ENCODE measurements around the gene NT5DC2. TPM values are rescaled to one million over a fixed set of nuclear protein-coding genes. Genes with fewer than 3 reads are reported as not detected.
A peak's percentile ranks its signal among the peaks of the same experiment; 100 is the strongest.

The NT5DC2 gene
- total RNA-seq, 1 donor from 2014 or later: 104 TPM

DNA sequence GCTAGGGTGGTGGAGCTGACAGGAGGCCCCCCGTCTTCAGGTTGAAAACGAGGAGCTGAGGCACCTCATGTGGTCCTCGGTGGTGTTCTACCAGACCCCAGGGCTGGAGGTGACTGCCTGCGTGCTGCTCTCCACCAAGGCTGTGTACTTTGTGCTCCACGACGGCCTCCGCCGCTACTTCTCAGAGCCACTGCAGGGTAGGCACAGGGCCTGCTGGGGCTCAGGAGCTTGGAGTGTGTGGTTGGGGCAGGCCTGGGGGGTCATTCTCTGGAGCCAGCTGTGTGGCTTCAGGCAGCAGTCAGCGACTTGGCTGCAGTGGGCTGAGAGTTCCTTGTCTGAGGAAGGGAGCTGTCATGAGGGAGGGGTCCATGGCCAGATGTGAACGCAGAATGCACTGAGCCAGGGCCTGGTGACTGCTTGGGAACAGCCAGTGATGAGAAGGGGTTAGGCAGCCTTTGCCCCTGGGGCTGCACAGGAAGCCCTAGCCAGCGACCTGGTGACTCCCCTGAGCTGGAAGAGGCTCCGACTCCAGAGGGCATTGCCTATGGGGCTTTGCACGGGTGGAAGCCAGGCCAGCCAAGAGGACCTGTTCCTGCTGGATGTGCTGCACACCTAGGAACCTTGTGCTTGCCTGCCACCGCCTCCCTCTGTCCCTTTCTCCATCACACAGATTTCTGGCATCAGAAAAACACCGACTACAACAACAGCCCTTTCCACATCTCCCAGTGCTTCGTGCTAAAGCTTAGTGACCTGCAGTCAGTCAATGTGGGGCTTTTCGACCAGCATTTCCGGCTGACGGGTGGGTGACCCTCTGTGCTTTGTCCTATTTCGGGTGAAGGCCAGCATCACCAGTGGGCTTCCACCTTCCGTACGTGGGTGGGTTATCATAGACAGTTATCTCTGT is 43.4 kb downstream of the NT5DC2 start:
- no peak for DNase-seq (ENCODE audit: low spot score)

DNA sequence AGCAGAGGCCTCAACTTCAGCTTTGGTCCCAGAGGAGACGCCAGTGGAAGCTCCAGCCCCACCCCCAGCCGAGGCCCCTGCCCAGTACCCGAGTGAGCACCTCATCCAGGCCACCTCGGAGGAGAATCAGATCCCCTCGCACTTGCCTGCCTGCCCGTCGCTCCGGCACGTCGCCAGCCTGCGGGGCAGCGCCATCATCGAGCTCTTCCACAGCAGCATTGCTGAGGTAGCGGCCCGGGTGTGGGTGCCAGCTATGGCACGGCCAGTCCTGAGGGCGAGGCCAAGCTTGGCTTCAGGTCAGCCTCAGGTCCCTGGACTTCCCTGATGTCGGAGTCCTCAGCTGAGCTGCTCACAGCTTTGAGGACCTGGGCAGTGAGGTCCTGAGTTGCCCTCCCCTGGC is 44.2 kb downstream of the NT5DC2 start:
- no peak for DNase-seq (ENCODE audit: low spot score)

DNA sequence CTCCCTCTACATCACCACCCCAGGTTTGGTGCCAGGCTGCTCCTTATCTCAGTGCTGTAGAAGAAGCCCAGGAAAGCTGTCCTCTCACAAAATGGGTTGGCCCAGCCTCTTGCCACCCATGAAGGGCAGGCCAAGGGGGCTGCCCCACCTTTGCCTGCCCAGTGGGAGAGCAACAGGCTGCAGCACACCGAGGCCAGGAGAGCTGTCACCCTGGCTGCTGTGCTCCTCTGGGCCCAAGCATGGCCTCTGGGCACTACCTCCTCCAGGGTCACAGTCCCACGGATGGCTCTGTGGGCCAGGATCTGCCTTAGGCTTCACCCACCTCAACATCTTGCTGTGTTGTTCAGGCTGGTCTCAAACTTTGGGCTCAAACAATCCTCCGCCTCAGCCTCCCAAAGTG is 44.9 kb downstream of the NT5DC2 start:
- no peak for DNase-seq (ENCODE audit: low spot score)

DNA sequence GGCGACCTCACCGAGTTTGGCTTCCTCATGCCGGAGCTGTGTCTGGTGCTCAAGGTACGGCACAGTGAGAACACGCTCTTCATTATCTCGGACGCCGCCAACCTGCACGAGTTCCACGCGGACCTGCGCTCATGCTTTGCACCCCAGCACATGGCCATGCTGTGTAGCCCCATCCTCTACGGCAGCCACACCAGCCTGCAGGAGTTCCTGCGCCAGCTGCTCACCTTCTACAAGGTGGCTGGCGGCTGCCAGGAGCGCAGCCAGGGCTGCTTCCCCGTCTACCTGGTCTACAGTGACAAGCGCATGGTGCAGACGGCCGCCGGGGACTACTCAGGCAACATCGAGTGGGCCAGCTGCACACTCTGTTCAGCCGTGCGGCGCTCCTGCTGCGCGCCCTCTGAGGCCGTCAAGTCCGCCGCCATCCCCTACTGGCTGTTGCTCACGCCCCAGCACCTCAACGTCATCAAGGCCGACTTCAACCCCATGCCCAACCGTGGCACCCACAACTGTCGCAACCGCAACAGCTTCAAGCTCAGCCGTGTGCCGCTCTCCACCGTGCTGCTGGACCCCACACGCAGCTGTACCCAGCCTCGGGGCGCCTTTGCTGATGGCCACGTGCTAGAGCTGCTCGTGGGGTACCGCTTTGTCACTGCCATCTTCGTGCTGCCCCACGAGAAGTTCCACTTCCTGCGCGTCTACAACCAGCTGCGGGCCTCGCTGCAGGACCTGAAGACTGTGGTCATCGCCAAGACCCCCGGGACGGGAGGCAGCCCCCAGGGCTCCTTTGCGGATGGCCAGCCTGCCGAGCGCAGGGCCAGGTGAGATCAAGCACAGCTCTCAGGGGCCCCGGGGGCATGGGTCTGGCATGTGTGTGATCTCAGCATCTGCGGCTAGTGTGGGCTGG is 45.6 kb downstream of the NT5DC2 start:
- no peak for DNase-seq (ENCODE audit: low spot score)

DNA sequence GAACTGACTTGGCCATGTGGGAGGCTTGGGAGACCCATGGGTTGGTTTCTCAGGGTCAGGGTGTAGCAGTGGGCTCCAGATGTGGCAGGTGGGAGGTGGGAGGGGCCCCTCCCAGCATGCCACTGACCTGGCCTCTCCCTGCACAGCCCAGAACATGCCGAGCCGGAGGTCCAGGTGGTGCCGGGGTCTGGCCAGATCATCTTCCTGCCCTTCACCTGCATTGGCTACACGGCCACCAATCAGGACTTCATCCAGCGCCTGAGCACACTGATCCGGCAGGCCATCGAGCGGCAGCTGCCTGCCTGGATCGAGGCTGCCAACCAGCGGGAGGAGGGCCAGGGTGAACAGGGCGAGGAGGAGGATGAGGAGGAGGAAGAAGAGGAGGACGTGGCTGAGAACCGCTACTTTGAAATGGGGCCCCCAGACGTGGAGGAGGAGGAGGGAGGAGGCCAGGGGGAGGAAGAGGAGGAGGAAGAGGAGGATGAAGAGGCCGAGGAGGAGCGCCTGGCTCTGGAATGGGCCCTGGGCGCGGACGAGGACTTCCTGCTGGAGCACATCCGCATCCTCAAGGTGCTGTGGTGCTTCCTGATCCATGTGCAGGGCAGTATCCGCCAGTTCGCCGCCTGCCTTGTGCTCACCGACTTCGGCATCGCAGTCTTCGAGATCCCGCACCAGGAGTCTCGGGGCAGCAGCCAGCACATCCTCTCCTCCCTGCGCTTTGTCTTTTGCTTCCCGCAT is 46.4 kb downstream of the NT5DC2 start:
- no peak for DNase-seq (ENCODE audit: low spot score)

DNA sequence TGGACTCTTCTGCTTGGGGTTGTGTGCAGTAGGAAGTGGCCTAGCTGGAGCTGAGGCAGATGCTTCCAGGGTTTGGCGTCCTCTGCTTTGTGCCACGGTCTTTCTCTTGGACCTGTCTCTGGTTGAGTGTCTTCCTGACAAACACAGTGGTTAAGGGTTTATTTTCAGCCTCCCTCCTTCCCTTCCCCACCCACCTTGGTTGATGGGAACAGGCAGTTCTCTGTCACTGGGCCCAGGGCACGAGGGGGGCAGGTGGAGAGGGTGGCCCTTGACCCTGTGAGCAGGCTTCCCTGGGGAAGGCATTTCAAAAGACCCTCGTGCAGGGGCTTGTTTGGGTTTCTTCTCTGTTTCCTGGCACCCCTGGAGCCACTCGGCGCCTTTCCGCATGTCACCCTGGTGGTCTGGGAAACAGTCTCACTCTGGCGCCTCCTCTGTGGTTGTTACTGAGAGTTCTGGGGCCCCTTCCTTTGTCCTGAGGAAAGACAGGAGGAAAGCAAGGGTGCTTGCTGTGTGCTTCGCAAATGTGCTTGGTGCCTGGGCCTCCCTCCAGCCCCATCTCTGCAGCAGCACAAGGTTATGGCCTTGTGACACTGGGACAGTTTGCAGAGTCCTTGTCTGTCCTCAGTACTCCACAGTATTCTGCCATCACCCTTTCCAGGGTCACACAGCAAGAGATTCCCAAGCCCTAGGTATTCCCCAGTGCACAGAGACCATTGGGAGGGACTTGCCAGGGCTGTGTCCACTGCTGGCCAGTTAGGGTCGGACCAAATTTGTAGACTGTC is 48.8 kb downstream of the NT5DC2 start:
- DNase-seq (ENCODE audit: low spot score): no peak

DNA sequence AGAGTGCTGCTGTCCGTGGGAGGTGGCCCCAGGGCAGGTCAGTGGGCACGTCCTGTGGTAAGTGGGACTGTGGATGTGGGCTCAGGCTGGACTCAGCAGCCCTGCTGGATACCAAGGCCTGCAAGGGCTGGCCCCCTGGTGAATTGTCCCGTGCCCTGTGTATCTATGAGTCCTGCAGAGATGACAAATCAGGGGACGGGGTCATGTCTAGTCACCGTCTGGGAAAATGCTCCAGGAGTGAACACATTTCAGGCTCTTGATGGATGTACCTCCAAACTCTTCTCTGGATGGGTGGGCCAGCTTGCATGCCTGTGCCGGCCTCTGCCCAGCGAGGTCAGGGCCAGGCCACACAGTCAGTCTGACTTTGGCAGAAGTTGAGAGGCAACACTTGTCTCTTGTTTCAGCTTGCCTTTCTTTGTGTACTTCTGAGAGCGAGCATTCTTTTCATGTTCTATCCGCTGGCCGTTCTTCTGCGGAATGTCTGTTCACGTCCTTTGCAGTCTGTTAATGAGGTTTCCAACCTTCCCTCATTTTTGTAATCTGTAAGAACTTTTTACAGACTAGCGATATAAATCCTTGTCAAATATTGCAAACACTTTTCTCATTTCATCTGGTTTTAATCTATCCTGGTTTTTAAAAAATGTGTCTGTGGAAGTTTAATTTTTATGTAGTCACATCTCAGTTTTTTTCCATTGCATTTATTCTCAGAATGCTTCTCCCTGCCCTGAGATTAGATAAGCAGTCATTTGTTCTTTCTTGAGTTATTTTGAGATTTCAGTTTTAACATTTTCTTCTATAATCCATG is 49.9 kb downstream of the NT5DC2 start:
- peak; percentile 80 for DNase-seq (ENCODE audit: low spot score)

DNA sequence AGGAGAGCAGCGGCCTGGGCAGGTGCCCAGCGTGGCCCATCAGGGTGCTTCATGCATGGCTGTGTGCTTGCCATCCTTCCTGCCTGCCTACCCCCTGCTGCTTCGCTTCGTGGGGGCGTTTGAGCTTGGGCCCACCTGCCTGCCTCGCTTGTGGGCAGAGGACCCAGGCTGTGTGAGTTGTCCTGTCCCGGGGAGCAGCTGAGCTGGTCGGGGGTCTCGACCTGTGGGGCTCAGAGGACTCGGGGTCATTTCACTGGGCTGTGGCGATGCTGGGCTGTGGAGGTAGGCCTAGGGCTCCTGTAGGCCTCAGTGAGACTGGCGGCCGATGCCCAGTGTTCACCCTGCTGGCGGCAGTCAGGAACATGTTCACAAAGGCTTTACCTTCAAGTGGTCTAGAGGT is 50.6 kb downstream of the NT5DC2 start:
- DNase-seq (ENCODE audit: low spot score): no peak

DNA sequence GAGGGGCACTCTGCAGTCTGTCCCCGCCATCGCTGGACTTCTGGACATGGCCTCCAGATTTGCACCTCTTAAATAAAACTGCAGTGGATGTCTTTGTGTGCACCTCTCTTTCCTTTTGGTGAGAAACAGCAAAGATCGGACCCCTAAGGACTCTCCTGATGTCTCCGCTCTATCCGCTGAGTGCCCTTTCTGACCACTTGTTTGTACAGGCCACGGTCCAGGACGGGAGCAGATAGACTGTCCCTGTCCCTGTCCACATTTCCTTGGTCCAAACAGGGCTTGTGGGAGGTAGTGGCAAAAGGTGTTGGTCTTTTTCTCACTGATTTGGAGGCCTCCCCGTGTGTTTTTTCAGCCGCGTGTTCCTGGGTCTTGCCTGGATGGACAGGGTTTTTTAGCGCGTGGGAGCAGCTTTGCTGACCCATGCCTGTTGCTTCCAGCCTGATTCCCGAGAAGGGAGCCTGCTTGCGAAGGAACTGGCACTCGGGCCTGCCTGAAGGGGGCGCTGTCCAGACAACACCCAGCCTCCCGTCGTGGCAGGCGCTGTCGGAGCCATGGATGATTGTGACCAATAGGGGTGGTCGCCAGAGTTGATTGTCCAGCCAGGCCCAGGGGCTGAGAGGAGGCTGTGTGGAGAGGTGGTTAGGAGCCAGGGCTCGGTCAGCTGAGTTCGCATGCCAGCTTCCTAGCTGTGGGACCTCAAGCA is 51.7 kb downstream of the NT5DC2 start:
- no peak for DNase-seq (ENCODE audit: low spot score)

DNA sequence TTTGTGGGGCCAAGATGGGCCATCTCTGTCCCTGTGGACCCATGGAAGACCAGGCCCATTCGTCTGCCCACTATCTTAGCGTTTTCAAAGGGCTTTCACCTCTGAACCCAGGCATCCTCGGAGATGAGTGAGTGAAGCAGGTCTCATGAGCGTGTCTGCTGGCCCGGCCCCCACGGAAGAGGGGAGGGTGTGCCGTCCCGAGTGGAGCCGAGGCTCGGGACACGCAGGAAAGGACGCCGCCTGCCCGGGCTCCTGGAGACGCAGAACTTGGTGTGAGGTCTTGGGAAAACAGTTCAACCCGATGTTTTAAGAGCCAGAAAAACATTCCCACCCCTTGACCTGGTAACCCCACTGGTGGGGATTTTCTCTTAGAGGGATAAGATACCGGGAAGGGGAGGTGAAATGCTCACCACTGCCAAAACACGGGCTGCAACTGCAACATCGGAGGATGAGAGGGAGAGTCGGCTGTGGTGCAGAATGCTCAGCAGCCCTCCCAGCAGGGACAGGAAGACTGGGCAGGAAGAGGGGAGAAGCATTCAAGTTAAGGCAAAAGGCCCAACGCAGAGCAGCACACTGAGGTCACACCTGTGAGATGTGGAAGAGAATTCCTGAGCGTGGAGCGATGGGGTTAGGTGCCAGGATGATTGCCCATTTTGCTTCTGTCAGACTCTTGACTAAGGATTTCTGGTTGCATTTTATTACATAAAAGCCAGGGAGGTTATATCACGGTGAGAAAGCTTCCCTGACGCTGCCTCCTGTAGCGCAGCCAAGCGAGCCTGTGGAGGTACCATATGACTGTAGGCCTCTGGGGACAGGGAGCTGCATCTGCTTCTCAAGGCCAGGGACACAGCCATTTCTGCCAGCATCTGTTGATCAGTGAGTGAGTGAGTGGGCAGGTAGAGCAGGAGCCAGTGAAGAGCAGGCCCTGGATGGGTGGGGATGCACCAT is 52.6 kb downstream of the NT5DC2 start:
- no peak for DNase-seq (ENCODE audit: low spot score)

DNA sequence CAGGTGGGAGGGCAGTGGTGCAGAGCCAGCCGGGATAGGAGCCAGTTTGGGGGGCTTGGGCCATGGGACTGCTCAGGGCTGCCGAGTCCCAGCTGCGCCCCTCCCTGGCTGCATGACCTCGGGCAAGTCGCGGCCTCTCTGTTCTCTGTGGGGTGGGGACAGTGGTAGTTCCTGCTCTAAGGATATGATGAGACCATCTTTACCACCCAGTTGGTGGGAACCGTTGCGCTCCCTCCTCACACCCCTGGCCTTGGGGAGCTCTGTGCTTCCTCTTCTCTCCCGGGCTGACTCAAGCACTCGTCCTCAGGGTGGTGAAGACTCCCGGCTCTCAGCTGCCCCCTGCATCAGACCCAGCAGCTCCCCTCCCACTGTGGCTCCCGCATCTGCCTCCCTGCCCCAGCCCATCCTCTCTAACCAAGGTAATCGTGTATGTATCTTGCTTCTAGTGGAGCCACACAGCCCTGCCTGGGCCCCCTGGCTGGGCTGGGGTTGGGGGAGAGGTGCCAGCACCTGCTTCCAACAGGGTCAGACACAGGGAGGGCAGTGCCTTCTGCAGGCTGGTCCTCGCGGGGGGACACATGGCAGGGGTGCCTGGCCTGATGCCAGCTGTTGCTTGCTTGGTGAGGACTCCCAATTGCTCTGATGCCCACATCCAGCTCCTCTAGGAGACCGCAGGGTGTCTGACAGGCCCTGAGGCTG is 53.6 kb downstream of the NT5DC2 start:
- no peak for DNase-seq (ENCODE audit: low spot score)

DNA sequence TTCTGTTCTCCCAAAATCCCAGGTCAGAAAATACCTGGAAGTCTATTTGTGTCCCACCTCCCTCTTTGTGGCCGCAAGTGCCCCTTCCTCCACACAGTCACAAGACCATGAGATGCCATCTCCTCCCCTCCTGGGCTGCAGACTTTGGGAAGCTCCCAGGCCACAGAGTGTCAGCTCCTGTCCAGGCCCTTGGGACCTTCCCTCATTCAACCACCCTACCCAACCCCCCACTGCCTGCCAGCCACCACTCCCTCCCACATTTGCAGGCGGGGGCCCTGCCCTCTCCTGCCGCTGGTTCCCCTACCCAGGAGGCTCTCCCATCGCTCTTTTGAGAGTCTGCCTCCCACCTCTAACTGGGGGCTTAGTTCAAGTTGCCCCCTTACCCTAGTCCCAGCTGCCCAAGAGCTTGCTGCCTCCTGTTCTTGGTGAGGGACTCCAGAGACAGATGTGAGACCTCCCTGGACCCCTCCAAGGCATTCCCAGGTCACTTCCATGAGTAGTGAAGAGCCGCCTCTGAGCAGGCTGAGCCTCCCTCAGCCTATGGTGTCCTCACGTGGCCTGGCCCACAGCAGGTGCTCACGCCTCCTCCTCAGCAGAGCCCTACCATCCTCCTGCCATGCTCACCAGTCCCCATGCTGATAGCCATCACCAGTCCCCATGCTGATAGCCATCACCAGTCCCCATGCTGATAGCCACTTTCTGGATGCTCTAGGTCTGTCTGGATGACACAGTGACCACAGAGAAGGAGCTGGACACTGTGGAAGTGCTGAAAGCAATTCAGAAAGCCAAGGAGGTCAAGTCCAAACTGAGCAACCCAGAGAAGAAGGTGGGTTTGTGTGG is 54.4 kb downstream of the NT5DC2 start:
- no peak for DNase-seq (ENCODE audit: low spot score)

DNA sequence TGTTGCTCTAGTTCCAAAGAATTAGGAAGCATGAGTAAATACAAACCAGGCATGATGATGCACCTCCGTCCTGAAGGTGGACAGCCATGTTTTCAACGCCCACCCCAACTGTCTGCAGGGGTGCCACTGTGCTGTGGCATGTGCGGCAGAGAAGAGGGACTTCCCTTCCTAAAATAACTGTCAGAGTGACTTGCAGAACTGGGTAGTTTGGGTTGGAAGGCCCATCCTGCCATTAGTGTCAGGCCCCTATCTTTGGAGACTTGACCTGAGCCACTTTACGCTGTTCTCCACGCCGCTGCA is 55.9 kb downstream of the NT5DC2 start:
- DNase-seq (ENCODE audit: low spot score): no peak

DNA sequence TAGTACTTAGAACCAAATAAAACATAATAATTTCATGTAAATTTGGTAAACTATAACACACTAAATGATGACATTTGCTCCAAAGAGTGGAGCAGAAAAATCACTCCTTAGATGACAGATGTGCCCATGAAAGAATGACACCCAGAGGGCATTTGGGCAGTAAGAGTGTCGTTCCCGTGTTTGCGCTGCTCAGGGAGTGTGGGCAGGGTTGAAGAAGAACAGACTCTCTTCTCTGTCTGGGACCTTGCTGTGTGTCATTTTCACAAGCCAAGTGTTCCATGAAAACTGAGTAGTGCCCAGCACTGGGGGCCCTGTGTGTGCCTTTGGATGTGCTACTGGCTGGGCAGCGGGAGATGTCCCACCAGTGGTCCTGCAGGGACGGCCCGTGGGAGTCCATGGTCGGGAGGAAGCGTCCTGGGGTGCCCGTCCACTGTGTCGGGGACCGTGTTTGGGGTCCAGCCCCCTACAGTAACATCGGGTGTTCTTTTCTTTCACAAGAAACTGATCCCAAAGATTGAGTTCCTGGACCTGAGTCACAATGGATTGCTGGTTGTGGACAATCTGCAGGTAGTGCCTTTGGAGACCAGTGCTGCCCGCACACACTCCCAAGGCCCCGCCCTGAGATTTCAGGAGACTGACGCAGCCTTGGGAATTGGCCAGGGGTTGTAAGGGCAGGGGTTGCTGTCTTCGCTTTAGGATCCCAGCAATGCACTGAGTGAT is 56.4 kb downstream of the NT5DC2 start:
- DNase-seq (ENCODE audit: low spot score): no peak

Measured in umbilical cord (tissue), 2 donors.